Pulmonary artery endothelial cell (primary cell): ENCODE measurements around the gene MDFIC2. TPM values are rescaled to one million over a fixed set of nuclear protein-coding genes. Genes with fewer than 3 reads are reported as not detected.
"Not testable (repeated sequence)": the region's sequence is repeated elsewhere in the genome, so short reads cannot be mapped to it uniquely, and the experiment has no call there.

Experiments
- DNase-seq: peaks from one replicate; pipeline ENCODE4 v3.0.0-alpha.2; 2011; ENCODE audit warnings: low read depth, low spot score
- total RNA-seq: library from RNA; depleted of rRNA; stranded (reverse); fragments of >200 nt; gene quantifications from 2 replicates; pipeline ENCODE4 v1.2.3, GENCODE V29; 2014

Gene MDFIC2
- total RNA-seq, 1 donor from 2014 or later = not detected

DNA sequence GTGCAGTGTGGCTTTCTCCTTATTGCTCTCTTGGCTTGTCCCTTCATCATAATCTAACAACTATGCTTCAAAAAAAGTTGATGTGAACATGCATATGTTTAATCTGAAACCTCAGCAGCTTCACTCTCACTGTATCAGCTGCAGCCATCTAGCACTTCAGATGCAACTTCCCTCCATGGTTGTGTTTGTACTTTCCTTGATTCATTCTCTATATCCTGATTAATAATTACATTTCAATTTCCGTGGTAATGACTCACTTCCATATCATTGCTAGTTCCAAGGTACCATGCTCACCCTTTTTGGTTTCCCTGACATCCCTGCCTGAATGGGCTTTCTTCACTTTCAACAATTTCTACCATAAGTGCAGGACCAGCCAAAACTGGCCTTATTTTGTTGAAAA is 51.2 kb downstream of the MDFIC2 start:
- no peak for DNase-seq

GRCh38 chr3:70256566-70256965 is 55.9 kb downstream of the MDFIC2 start:
- no peak for DNase-seq

DNA sequence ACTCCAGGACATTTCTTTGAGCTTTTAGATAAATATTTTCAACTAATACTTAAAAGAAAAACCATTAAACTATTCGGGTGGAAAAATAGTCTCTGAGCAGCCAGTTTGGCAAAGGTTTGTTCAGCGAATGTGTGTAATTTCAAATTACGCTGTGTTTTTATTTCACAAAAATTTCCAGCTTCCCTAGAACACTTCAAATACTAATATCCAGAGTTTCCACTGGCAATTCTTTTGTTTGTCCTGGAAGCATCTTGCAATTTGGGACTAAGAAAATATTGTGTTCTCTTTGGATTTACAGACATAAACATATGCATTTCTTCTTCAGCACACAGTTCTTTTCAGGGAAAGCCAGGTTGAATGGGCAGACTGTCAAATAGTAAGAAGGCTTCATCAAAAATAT is 61.9 kb downstream of the MDFIC2 start:
- no peak for DNase-seq

GRCh38 chr3:70249509-70250160 is 62.8 kb downstream of the MDFIC2 start:
- DNase-seq = peak; percentile 81

GRCh38 chr3:70248856-70249255 is 63.6 kb downstream of the MDFIC2 start:
- no peak for DNase-seq

DNA sequence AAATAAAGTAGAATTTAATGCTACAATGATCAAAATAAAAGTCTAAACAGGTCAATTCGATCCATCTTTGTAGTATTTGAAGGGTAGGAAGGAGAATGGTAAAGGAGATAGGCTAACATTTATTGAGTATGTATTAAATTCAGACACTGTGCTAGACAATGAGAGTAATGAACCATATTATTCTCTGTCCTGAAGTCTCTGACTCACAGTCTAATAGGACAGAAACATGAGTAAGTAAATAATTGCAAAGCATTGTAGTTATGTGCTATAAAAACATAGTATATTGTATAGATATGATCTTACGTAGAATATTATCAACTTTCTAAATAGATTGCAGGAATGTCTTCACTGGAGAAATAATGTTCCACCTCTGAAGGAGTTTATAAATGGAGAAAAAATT is 64.5 kb downstream of the MDFIC2 start:
- DNase-seq = no peak

GRCh38 chr3:70245746-70246525 is 66.5 kb downstream of the MDFIC2 start:
- no peak for DNase-seq

DNA sequence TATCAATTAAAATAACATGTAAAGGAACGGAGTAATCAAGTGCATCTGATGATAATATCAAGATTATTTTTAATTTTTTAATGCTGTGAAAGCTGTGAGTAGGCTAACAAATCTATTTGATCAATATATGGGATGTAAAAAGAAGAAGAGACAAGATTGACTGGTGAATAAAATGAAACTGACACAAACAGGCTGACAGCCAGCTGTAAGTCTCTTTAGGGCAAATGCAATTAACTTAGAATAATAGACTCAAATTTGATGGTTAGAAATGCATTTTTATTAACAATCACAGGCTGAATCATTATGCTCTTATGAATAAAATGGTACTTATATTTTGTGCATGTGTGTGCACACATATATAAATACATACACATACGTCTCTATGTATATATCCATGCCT is 68.0 kb downstream of the MDFIC2 start:
- DNase-seq = no peak

GRCh38 chr3:70242297-70242882 is 70.0 kb downstream of the MDFIC2 start:
- DNase-seq = no peak

DNA sequence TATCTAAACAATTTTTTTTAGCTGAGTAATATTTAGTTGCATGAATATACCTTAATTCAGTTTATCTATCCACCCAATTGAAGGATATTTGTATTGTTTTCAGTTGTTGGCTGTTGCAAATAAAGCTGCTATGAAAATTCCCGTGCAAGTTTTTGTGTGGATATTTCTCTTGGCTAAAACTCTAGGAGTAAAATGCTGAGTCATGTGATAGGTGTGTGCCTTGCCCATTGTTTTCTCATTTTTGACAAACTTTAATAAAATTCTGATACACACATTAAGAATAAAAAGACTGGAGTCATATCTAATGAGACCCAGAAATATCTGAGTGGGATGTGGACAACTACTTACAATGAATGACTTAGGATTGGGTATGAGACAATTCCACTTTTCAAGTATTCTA is 78.6 kb downstream of the MDFIC2 start:
- DNase-seq = no peak

- DNase-seq = no peak
These were observed 79.3 kb downstream of the MDFIC2 start for GRCh38 chr3:70233112-70233511.

DNA sequence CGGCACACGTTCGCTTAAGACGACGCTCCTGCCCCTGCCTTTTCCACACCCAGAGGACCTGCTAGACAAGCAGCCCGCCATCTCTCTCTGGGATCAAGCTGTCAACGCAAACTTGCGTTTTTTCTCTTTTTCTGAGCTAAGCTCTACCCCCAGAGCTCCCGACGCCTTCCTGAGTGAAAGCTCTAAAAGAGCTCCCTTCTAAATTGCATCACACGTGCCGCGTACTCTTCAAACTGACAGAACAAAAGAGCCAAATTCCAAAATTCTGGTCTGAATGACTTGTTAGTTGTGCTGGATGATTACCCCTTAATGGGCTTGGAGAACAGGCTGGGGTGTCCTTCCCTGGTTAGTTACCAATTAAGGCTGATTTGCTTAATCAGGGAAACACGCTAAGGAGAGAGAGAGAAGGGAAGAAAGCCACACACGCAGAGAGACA is 81.2 kb downstream of the MDFIC2 start:
- no peak for DNase-seq

DNA sequence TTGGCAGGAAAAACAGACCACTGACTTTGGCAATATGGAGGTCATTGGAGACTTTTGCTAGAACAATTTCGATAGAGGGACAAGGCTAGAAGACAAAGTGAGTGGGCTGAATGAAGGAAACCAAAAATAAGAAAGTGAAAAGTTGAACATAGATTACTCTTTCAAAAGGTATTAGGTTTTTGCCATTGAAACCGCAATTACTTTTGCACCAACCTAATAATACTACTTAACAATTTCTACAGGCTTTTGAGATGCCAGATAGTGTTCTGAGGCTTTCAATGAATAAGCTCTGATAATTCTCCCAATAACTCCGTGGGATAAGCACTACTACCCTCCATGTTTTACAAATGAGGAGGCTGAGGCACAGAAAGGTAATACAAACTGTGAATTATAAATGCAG is 85.0 kb downstream of the MDFIC2 start:
- no peak for DNase-seq

DNA sequence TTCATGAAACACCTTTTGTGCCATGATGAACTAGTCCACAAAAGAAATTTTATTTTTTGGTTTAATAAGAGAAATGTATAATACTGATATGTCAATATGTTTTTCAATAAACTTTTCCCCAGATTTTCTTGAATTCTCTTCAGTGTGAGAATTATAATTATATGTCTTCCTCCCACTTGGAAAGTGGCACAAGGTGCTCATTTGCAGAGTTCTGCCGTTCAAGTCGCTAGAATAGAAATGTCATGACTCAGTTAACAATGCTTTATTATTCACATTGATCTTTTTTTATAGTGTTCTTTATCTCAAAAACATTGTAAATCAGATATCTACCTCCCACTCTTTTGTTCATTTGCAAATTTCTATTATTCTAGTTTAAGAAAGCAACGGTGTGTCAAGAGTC is 87.3 kb downstream of the MDFIC2 start:
- DNase-seq = no peak

DNA sequence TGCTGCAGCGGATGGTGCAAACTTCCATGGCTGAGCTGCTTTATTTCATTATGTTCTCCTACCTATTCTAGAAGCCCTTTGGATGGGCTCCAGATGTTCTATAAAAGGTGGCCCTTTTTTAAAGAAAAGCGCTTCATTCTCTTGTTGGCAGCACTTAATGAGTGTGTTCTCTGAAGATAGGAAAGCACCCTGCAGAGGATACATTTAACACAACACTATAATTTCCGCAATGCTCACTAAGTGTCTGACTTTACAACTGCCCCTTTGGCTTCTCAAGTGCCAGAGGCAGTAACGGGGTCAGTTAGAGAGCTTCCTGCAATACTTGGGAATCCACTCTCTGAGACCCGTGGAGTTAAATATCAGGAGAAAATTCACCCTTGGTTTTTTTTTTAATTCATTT is 88.1 kb downstream of the MDFIC2 start:
- no peak for DNase-seq

- DNase-seq = no peak
These were observed 94.0 kb downstream of the MDFIC2 start for GRCh38 chr3:70218471-70218870.

DNA sequence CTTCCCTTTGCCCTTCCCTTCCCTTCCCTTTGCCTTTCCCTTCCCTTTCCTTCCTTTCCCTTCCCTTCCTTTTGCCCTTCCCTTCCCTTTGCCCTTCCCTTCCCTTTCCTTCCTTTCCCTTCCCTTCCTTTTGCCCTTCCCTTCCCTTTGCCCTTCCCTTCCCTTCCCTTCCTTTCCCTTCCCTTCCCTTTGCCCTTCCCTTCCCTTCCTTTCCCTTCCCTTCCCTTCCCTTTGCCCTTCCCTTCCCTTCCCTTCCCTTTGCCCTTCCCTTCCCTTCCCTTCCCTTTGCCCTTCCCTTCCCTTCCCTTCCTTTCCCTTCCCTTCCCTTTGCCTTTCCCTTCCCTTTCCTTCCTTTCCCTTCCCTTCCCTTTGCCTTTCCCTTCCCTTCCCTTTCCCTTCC is 101.2 kb downstream of the MDFIC2 start:
- DNase-seq = not testable (repeated sequence)

DNA sequence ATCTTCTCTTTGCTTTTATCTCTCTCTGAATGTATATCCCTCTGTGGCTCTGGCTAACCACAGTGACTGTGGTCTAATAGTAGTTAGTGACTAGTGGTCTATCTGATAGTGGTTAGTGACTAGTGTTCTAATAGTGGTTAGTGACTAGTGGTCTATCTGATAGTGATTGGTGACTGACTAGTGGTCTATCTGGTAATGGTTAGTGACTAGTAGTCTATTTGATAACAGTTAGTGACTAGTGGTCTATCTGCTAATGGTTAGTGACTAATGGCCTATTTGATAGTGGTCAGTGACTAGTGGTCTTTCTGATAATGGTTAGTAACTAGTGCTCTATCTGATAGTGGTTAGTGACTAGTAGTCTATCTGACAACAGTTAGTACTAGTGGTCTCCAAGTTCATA is 110.5 kb downstream of the MDFIC2 start:
- DNase-seq = no peak

DNA sequence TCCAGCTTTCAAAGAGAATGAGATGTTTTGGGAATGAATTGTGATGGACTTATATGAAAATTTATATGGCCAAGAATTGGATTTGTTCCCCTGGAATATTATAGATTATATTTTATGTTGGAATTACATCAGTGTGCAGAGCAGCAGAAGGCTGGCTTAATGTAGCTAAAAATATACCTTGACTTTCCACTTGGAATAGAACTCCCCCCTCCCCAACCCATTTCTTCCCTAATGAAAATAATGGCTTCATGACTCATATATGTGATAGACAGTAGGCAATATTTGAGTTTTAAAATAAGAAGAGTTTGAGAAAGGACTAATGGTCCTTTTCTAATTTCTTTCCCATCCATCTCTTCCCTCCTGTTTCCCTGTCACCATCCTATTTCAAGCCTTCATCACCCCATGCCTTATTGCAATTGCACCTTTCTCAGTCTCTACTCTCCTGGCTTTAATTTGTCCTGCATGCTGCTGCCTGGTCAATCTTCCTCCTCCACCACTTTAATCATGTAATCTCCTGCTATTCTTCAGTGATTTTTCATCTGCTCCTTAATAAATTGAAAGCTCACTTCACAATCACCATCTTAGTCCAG is 122.5 kb downstream of the MDFIC2 start:
- DNase-seq = no peak

DNA sequence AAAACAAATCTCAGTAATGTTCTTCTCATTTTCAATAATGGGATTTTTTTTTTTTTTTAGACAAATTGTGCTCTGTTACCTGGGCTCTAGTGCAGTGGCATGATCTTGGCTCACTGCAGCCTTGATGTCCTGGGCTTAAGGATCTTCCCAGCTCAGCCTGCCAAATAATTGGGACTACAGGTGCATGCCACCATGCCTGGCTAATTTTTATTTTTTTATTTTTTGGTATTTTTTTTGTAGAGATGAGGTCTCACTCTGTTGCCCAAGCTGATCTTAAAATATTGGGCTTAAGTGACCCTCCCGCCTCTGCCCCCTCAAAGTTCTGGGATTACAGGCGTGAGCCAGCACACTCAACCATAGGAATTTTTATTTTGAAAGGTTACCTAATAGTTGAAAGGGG is 126.2 kb downstream of the MDFIC2 start:
- no peak for DNase-seq

GRCh38 chr3:70185661-70186060 is 126.8 kb downstream of the MDFIC2 start:
- DNase-seq = no peak

DNA sequence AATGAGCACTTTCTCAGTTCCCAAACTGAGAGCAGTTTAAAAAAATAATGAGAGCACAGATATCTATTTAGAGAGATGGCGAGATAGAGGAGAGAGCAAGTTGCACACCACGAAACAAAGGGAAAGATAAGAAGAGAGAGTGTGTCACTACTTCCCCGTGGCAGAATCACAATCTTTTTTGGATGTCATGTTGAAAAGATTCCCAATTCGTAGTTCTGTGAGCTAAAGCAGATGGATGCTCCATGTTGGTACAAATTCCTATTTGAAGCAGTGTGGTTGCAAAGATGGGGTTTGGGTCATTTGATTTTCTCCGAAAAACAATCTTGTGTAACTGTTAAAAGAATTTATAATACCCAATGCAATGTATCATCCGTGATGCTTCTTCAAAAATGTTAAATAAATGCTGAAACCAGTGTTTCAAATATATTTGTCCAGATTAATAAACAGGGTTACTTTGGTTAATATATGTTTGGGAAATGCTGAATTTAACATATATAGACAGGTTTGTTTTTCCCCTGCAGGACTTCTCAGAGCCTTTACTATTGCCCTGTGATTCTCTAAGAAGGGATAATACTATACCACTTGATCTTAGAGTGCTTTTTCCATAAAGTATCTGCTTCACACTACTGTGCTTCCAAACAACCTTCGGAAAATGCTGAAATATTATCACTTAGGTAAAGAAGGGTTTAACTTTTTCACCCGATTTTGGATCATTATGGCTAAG is 128.5 kb downstream of the MDFIC2 start:
- no peak for DNase-seq
